Measurements from ENCODE around the gene TFRC.
"Not testable (repeated sequence)": the region's sequence is repeated elsewhere in the genome, so short reads cannot be mapped to it uniquely, and the experiment has no call there.

DNA sequence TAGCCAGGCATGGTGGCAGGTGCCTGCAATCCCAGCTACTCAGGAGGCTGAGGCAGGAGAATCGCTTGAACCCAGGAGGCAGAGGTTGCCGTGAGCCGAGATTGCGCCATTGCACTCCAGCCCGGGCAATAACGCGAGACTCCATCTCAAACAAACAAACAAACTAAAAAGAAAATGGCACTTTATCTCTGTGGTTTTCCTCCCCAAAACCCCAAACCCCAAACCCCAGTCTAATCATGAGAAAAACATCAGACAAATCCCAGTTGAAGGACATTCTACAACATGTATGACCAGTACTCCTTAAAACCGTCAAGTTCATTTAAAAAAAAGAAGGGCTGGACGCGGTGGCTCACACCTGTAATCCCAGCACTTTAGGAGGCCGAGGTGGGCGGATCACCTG lies 22.8 kb upstream of the TFRC start:
- TF ChIP-seq POLR2A, CTCF (IDR thresholded peaks at IDR 0.05): not testable (repeated sequence)

All from upper lobe of left lung (tissue), 4 donors.